ENCODE results near the gene SUN5.

DNA sequence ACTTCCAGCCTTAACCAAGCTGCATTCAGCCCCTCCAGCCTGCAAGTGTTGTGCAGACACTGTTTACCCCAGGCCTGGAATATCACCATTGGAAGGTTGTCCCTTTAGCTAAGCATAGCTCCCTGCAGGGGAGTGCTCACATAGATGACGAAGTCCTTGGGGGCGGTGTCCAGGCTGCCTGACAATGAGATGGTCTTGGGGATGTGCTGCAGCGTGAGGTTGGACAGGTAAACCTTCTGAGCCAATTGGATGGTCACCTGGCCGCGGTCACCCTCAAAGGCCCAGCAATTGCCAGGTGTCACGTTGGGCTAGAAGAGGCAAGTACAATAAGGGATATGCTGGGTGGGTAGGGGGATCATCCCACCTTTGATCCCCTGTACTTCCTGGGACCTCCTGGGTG is 18.6 kb downstream of the SUN5 start:
- TF ChIP-seq EZH2 (IDR thresholded peaks at IDR 0.05; ENCODE audit: low read length, unreplicated experiment), result no peak
- TF ChIP-seq, protein P1, sequence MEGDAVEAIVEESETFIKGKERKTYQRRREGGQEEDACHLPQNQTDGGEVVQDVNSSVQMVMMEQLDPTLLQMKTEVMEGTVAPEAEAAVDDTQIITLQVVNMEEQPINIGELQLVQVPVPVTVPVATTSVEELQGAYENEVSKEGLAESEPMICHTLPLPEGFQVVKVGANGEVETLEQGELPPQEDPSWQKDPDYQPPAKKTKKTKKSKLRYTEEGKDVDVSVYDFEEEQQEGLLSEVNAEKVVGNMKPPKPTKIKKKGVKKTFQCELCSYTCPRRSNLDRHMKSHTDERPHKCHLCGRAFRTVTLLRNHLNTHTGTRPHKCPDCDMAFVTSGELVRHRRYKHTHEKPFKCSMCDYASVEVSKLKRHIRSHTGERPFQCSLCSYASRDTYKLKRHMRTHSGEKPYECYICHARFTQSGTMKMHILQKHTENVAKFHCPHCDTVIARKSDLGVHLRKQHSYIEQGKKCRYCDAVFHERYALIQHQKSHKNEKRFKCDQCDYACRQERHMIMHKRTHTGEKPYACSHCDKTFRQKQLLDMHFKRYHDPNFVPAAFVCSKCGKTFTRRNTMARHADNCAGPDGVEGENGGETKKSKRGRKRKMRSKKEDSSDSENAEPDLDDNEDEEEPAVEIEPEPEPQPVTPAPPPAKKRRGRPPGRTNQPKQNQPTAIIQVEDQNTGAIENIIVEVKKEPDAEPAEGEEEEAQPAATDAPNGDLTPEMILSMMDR (conservative IDR thresholded peaks at IDR 0.05; ENCODE audit: low read depth, low read length), result no peak
